Neural progenitor cell (in vitro differentiated cells): ENCODE data around the gene RAB11FIP3. TPM values are rescaled to one million over a fixed set of nuclear protein-coding genes. Genes with fewer than 3 reads are reported as not detected.

ENCODE experiments used
- DNase-seq: peaks from one replicate; pipeline ENCODE4 v3.0.0-alpha.2; 2016; ENCODE audit warnings: low spot score
- H2AFZ ChIP-seq: fragments of 200-600 bp; sonication (generic); replicated peaks from 2 replicates; pipeline ENCODE4 v1.6.1; 2016; ENCODE audit warnings: antibody characterized with exemption
- H3F3A ChIP-seq: fragments of 200-600 bp; sonication (generic); 2 replicates; pipeline ENCODE4 v1.6.1; 2016; ENCODE audit warnings: antibody characterized with exemption, low read depth
- H3K27ac ChIP-seq: fragments of 200-600 bp; sonication (generic); 2 replicates; pipeline ENCODE4 v1.5.1; 2016; ENCODE audit warnings: mild to moderate bottlenecking
- H3K27me3 ChIP-seq: fragments of 200-600 bp; sonication (generic); 2 replicates; pipeline ENCODE4 v1.6.1; 2016; ENCODE audit warnings: mild to moderate bottlenecking, moderate library complexity
- H3K36me3 ChIP-seq: fragments of 200-600 bp; sonication (generic); 2 replicates; pipeline ENCODE4 v1.5.1; 2016
- H3K4me1 ChIP-seq: fragments of 200-600 bp; sonication (generic); 2 replicates; pipeline ENCODE4 v1.6.1; 2016; ENCODE audit warnings: mixed run types
- H3K4me2 ChIP-seq: fragments of 200-600 bp; sonication (generic); 2 replicates; pipeline ENCODE4 v1.6.1; 2016
- H3K4me3 ChIP-seq: fragments of 200-600 bp; sonication (generic); 2 replicates; pipeline ENCODE4 v1.5.1; 2016
- H3K79me2 ChIP-seq: fragments of 200-600 bp; sonication (generic); 2 replicates; pipeline ENCODE4 v1.6.1; 2016; ENCODE audit warnings: low read depth
- H3K9ac ChIP-seq: fragments of 200-600 bp; sonication (generic); 2 replicates; pipeline ENCODE4 v1.6.1; 2016
- H3K9me3 ChIP-seq: fragments of 200-600 bp; sonication (generic); 2 replicates; pipeline ENCODE4 v1.5.1; 2016; ENCODE audit warnings: low read depth
- H4K20me1 ChIP-seq: fragments of 200-600 bp; sonication (generic); 2 replicates; pipeline ENCODE4 v1.6.1; 2016; ENCODE audit warnings: low read depth
- H3K27ac Mint-ChIP-seq: 3 replicates; pipeline ENCODE4 v1.8.0; 2021; ENCODE audit warnings: mixed read lengths
- H3K27me3 Mint-ChIP-seq: 2 replicates; pipeline ENCODE4 v1.8.0; 2022; ENCODE audit warnings: low read depth, mild to moderate bottlenecking, inconsistent platforms, moderate library complexity, mixed read lengths; ENCODE audit not compliant: insufficient read depth
- H3K36me3 Mint-ChIP-seq: 3 replicates; pipeline ENCODE4 v1.8.0; 2021; ENCODE audit warnings: mixed read lengths
- H3K4me1 Mint-ChIP-seq: 3 replicates; pipeline ENCODE4 v1.8.0; 2021; ENCODE audit warnings: mixed read lengths
- H3K4me3 Mint-ChIP-seq: 3 replicates; pipeline ENCODE4 v1.8.0; 2021; ENCODE audit warnings: mild to moderate bottlenecking, moderate library complexity, mixed read lengths
- H3K9me3 Mint-ChIP-seq: 3 replicates; pipeline ENCODE4 v1.8.0; 2020; ENCODE audit warnings: mixed read lengths
- CTCF ChIP-seq: fragments of 200-600 bp; sonication (generic); IDR thresholded peaks from 2 replicates; pipeline ENCODE4 v1.5.1; 2017; ENCODE audit warnings: antibody characterized with exemption, mild to moderate bottlenecking
- EZH2 ChIP-seq: fragments of 200-600 bp; sonication (generic); IDR thresholded peaks from 2 replicates; pipeline ENCODE4 v1.6.1; 2017; ENCODE audit warnings: antibody characterized with exemption, mild to moderate bottlenecking, moderate library complexity
- EZH2phosphoT487 ChIP-seq: fragments of 200-600 bp; sonication (generic); IDR thresholded peaks from 2 replicates; pipeline ENCODE4 v1.6.1; 2017; ENCODE audit warnings: antibody characterized with exemption
- total RNA-seq: library from RNA; depleted of rRNA; stranded (reverse); fragments of >200 nt; gene quantifications from 2 replicates; pipeline ENCODE4 v1.2.3, GENCODE V29; 2015; ENCODE audit warnings: low replicate concordance

The RAB11FIP3 gene
- total RNA-seq, 1 donor from 2014 or later, result 15.5 TPM

DNA sequence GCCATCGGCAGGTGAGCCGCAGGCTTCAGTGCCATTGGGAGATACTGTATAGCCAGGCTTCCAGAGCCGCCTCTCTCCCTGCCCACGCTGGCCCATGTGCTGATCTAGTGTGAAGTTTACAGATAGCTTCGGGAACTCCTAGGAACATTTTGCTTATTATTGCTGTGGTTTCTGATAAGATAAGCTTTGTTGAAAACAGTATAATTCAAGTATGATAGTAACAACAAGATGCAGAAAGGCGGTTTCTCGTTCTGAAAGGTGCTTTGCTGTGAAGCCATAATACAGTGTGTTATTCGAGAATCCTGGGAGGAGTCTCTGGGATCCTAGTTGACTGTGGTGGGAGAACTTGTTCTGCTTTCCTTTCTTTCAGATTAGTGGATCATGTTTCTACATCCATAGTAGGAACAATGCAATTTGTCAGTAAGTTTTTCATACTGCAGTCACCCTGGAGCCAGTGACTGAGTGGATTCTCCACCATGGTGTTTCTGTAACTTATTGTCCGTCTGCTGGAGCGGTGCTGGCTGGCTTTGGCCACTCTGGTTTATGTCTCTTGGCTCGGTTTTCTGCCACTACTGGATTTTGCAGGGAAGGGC lies 31.5 kb downstream of the RAB11FIP3 start:
- Histone ChIP-seq H3K36me3 (no peaks in the 10 kb centered on the region), H3K79me2 (peaks cover 45% of the 10 kb centered on the region), H3K27ac (peak overlapping the region; percentile 4), H3K4me1 (peaks cover 14% of the 10 kb centered on the region), H3K4me2 (no peak overlapping the region), H3F3A (peaks cover 12% of the 10 kb centered on the region), H3K4me3 (no peak overlapping the region), H3K9ac (no peak overlapping the region), H4K20me1 (peaks cover 79% of the 10 kb centered on the region), H2AFZ (no peak overlapping the region), H3K9me3 (no peaks in the 10 kb centered on the region), H3K27me3 (no peaks in the 10 kb centered on the region)
- peaks cover 6% of the 10 kb centered on the region for H3K36me3 Mint-ChIP-seq
- TF ChIP-seq CTCF (no peak), EZH2phosphoT487 (no peak), EZH2 (no peak)
- no peaks in the 10 kb centered on the region for H3K9me3 Mint-ChIP-seq
- H3K27me3 Mint-ChIP-seq, result peaks cover 4% of the 10 kb centered on the region
- DNase-seq, result no peak
- H3K27ac Mint-ChIP-seq, result peak overlapping the region; percentile 35
- H3K4me3 Mint-ChIP-seq, result no peak overlapping the region
- peaks cover 16% of the 10 kb centered on the region for H3K4me1 Mint-ChIP-seq

DNA sequence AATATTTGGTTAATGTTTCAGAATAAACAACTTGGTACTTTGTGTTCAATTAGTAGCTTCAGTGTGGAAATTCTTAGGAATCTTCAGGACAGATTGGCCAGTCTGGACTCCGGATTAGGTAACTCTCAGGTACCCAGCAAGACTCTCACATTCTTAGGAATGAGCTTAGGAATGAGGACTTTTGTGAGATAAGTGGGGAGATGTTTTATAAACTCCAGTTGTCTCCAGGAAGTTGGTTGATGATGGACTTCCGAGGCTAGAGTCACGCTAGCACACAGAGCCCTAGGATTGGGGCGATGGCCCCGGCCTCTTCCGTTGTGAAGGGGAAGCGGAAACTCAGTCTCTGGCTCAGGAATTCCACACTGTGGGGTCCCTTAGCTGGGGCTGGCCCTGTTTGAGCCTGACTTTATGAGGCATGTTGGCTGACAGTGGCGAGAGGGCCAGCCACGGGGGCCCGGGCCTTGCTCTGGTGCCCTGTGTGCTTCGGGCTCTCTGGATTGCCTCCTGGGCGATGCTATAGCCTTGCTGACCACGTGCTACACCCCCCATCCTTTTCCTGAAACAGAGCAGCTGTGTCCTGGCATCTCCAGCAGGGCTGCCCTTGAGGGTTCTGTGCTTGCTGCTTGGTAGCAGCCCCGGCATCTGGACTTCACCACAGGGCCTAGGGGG lies 32.4 kb downstream of the RAB11FIP3 start:
- no peak for DNase-seq
- Histone ChIP-seq H3K4me3 (no peak overlapping the region), H2AFZ (no peak overlapping the region), H4K20me1 (peaks cover 80% of the 10 kb centered on the region), H3K36me3 (no peaks in the 10 kb centered on the region), H3F3A (peaks cover 12% of the 10 kb centered on the region), H3K4me2 (no peak overlapping the region), H3K9me3 (no peaks in the 10 kb centered on the region), H3K4me1 (peaks cover 14% of the 10 kb centered on the region), H3K9ac (no peak overlapping the region), H3K27me3 (no peaks in the 10 kb centered on the region), H3K27ac (no peak overlapping the region), H3K79me2 (peaks cover 42% of the 10 kb centered on the region)
- H3K27me3 Mint-ChIP-seq, result peaks cover 4% of the 10 kb centered on the region
- H3K4me3 Mint-ChIP-seq, result no peak overlapping the region
- H3K4me1 Mint-ChIP-seq, result peaks cover 16% of the 10 kb centered on the region
- TF ChIP-seq CTCF, result no peak
- no peak for TF ChIP-seq EZH2
- no peak for TF ChIP-seq EZH2phosphoT487
- H3K9me3 Mint-ChIP-seq, result no peaks in the 10 kb centered on the region
- no peak overlapping the region for H3K27ac Mint-ChIP-seq
- peaks cover 11% of the 10 kb centered on the region for H3K36me3 Mint-ChIP-seq

DNA sequence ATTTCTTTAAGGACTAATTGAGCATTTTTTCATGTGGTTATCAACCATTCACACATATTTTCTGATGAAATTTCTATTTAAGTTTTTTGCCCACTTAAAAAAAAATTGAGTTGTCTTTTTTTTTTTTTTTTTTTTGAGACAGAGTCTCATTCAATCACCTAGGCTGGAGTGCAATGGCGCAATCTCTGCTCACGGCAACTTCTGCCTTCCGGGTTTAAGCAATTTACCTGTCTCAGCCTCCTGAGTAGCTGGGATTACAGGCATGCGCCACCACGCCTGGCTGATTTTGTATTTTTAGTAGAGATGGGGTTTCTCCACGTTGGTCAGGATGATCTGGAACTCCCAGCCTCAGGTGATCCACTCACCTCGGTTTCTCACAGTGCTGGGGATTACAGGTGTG lies 34.3 kb downstream of the RAB11FIP3 start:
- Histone ChIP-seq H3K9ac (no peak overlapping the region), H3K4me3 (no peak overlapping the region), H2AFZ (no peak overlapping the region), H3K79me2 (peaks cover 41% of the 10 kb centered on the region), H3K4me1 (peaks cover 14% of the 10 kb centered on the region), H3K4me2 (no peak overlapping the region), H3F3A (peaks cover 12% of the 10 kb centered on the region), H3K27me3 (no peaks in the 10 kb centered on the region), H4K20me1 (peaks cover 78% of the 10 kb centered on the region), H3K9me3 (no peaks in the 10 kb centered on the region), H3K36me3 (no peaks in the 10 kb centered on the region), H3K27ac (no peak overlapping the region)
- TF ChIP-seq EZH2phosphoT487 (no peak), CTCF (no peak), EZH2 (no peak)
- no peaks in the 10 kb centered on the region for H3K9me3 Mint-ChIP-seq
- H3K4me1 Mint-ChIP-seq, result peaks cover 16% of the 10 kb centered on the region
- DNase-seq, result no peak
- H3K27me3 Mint-ChIP-seq, result peaks cover 4% of the 10 kb centered on the region
- no peak overlapping the region for H3K4me3 Mint-ChIP-seq
- H3K27ac Mint-ChIP-seq, result no peak overlapping the region
- H3K36me3 Mint-ChIP-seq, result peaks cover 14% of the 10 kb centered on the region
